Vagina (tissue), 2 donors: ENCODE results near the gene CDAN1.

Source experiments
- POLR2AphosphoS5 ChIP-seq, 2 donors: sonication (generic); formaldehyde crosslinking; IDR thresholded peaks; one replicate each; pipeline ENCODE4 v1.9.0; 2017; ENCODE audit warnings: antibody characterized with exemption in 2 of 2, mild to moderate bottlenecking in 2 of 2, low read depth in 1 of 2; ENCODE audit not compliant: insufficient read depth in 1 of 2
- TF ChIP-seq, protein P1 (sequence below), 3 experiments: fragments of 450-650 bp in 2 of 3; fragments of 200-600 bp in 1 of 3; sonication (generic) in 1 of 3; IDR thresholded peaks; one replicate each; pipeline ENCODE4 v1.5.1; 2017 to 2019; ENCODE audit warnings: antibody characterized with exemption in 3 of 3, mild to moderate bottlenecking in 2 of 3, moderate library complexity in 2 of 3

GRCh38 chr15:42782716-42783115 is 45.8 kb upstream of the CDAN1 start:
- TF ChIP-seq, protein P1, sequence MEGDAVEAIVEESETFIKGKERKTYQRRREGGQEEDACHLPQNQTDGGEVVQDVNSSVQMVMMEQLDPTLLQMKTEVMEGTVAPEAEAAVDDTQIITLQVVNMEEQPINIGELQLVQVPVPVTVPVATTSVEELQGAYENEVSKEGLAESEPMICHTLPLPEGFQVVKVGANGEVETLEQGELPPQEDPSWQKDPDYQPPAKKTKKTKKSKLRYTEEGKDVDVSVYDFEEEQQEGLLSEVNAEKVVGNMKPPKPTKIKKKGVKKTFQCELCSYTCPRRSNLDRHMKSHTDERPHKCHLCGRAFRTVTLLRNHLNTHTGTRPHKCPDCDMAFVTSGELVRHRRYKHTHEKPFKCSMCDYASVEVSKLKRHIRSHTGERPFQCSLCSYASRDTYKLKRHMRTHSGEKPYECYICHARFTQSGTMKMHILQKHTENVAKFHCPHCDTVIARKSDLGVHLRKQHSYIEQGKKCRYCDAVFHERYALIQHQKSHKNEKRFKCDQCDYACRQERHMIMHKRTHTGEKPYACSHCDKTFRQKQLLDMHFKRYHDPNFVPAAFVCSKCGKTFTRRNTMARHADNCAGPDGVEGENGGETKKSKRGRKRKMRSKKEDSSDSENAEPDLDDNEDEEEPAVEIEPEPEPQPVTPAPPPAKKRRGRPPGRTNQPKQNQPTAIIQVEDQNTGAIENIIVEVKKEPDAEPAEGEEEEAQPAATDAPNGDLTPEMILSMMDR (IDR thresholded peaks at IDR 0.05), result no peak
- TF ChIP-seq POLR2AphosphoS5 (IDR thresholded peaks at IDR 0.05; ENCODE audit: insufficient read depth in 1 of 2, low read depth in 1 of 2), result no peak
